Measurements from ENCODE around the gene PRKD1.

The PRKD1 gene

GRCh38 chr14:29687071-29687765, 240.4 kb downstream of the PRKD1 start:
- no peak for DNase-seq
- no peaks in the 10 kb centered on the region for H3K4me1 Mint-ChIP-seq (ENCODE audit: low read depth)
- no peaks in the 10 kb centered on the region for H3K36me3 Mint-ChIP-seq (ENCODE audit: low read depth)
- H3K9me3 Mint-ChIP-seq, result peaks cover 13% of the 10 kb centered on the region
- H3K27me3 Mint-ChIP-seq, result no peaks in the 10 kb centered on the region
- H3K4me3 Mint-ChIP-seq, result no peak overlapping the region
- H3K27ac Mint-ChIP-seq, result no peak overlapping the region

- Mint-ChIP-seq H3K27ac (no peak overlapping the region), H3K4me3 (no peak overlapping the region), H3K4me1 (ENCODE audit: low read depth) (no peaks in the 10 kb centered on the region), H3K36me3 (ENCODE audit: low read depth) (no peaks in the 10 kb centered on the region), H3K27me3 (no peaks in the 10 kb centered on the region), H3K9me3 (peaks cover 7% of the 10 kb centered on the region)
- no peak for DNase-seq
Measured at GRCh38 chr14:29684926-29685325, 242.7 kb downstream of the PRKD1 start.

- Mint-ChIP-seq H3K36me3 (ENCODE audit: low read depth) (no peaks in the 10 kb centered on the region), H3K4me1 (ENCODE audit: low read depth) (no peaks in the 10 kb centered on the region), H3K4me3 (no peak overlapping the region), H3K27ac (no peak overlapping the region), H3K9me3 (peaks cover 7% of the 10 kb centered on the region), H3K27me3 (no peaks in the 10 kb centered on the region)
- DNase-seq, result no peak
Measured at GRCh38 chr14:29682789-29683188, 244.9 kb downstream of the PRKD1 start.

GRCh38 chr14:29681316-29681715, 246.3 kb downstream of the PRKD1 start:
- no peak overlapping the region for H3K4me3 Mint-ChIP-seq
- H3K4me1 Mint-ChIP-seq (ENCODE audit: low read depth), result no peaks in the 10 kb centered on the region
- H3K27me3 Mint-ChIP-seq, result no peaks in the 10 kb centered on the region
- H3K9me3 Mint-ChIP-seq, result peaks cover 7% of the 10 kb centered on the region
- no peak for DNase-seq
- no peak overlapping the region for H3K27ac Mint-ChIP-seq
- H3K36me3 Mint-ChIP-seq (ENCODE audit: low read depth), result no peaks in the 10 kb centered on the region

- H3K27ac Mint-ChIP-seq, result no peak overlapping the region
- no peaks in the 10 kb centered on the region for H3K36me3 Mint-ChIP-seq (ENCODE audit: low read depth)
- no peaks in the 10 kb centered on the region for H3K4me1 Mint-ChIP-seq (ENCODE audit: low read depth)
- H3K9me3 Mint-ChIP-seq, result peaks cover 6% of the 10 kb centered on the region
- H3K4me3 Mint-ChIP-seq, result no peak overlapping the region
- H3K27me3 Mint-ChIP-seq, result no peaks in the 10 kb centered on the region
- DNase-seq, result no peak
Measured at GRCh38 chr14:29674566-29675285, 252.9 kb downstream of the PRKD1 start.

- H3K27ac Mint-ChIP-seq, result no peak overlapping the region
- H3K4me3 Mint-ChIP-seq, result no peak overlapping the region
- H3K9me3 Mint-ChIP-seq, result peaks cover 6% of the 10 kb centered on the region
- H3K27me3 Mint-ChIP-seq, result no peaks in the 10 kb centered on the region
- no peaks in the 10 kb centered on the region for H3K4me1 Mint-ChIP-seq (ENCODE audit: low read depth)
- DNase-seq, result no peak
- no peaks in the 10 kb centered on the region for H3K36me3 Mint-ChIP-seq (ENCODE audit: low read depth)
Measured at GRCh38 chr14:29672831-29673230, 254.8 kb downstream of the PRKD1 start.

- no peak for DNase-seq
- peaks cover 14% of the 10 kb centered on the region for H3K9me3 Mint-ChIP-seq
- H3K36me3 Mint-ChIP-seq (ENCODE audit: low read depth), result no peaks in the 10 kb centered on the region
- H3K4me3 Mint-ChIP-seq, result no peak overlapping the region
- H3K4me1 Mint-ChIP-seq (ENCODE audit: low read depth), result no peaks in the 10 kb centered on the region
- no peaks in the 10 kb centered on the region for H3K27me3 Mint-ChIP-seq
- H3K27ac Mint-ChIP-seq, result no peak overlapping the region
Measured at GRCh38 chr14:29671034-29671433, 256.6 kb downstream of the PRKD1 start.

GRCh38 chr14:29668201-29668600, 259.4 kb downstream of the PRKD1 start:
- Mint-ChIP-seq H3K36me3 (ENCODE audit: low read depth) (no peaks in the 10 kb centered on the region), H3K27me3 (no peaks in the 10 kb centered on the region), H3K27ac (no peak overlapping the region)

GRCh38 chr14:29664515-29664914, 263.1 kb downstream of the PRKD1 start:
- Mint-ChIP-seq H3K4me1 (ENCODE audit: low read depth) (no peaks in the 10 kb centered on the region), H3K27ac (no peak overlapping the region), H3K4me3 (no peak overlapping the region), H3K27me3 (no peaks in the 10 kb centered on the region), H3K9me3 (peaks cover 21% of the 10 kb centered on the region), H3K36me3 (ENCODE audit: low read depth) (no peaks in the 10 kb centered on the region)
- DNase-seq, result no peak

More at GRCh38 chr14:29668201-29668600, 259.4 kb downstream of the PRKD1 start:
- H3K9me3 Mint-ChIP-seq, result peaks cover 23% of the 10 kb centered on the region
- no peaks in the 10 kb centered on the region for H3K4me1 Mint-ChIP-seq (ENCODE audit: low read depth)
- no peak for DNase-seq
- H3K4me3 Mint-ChIP-seq, result no peak overlapping the region

- no peak overlapping the region for H3K27ac Mint-ChIP-seq
- no peaks in the 10 kb centered on the region for H3K27me3 Mint-ChIP-seq
- H3K4me1 Mint-ChIP-seq (ENCODE audit: low read depth), result no peaks in the 10 kb centered on the region
- no peak overlapping the region for H3K4me3 Mint-ChIP-seq
- peaks cover 17% of the 10 kb centered on the region for H3K9me3 Mint-ChIP-seq
- DNase-seq, result no peak
- H3K36me3 Mint-ChIP-seq (ENCODE audit: low read depth), result no peaks in the 10 kb centered on the region
Measured at GRCh38 chr14:29663281-29663801, 264.3 kb downstream of the PRKD1 start.

- no peak for DNase-seq
- H3K36me3 Mint-ChIP-seq (ENCODE audit: low read depth), result no peaks in the 10 kb centered on the region
- no peak overlapping the region for H3K27ac Mint-ChIP-seq
- no peak overlapping the region for H3K4me3 Mint-ChIP-seq
- H3K27me3 Mint-ChIP-seq, result no peaks in the 10 kb centered on the region
- H3K4me1 Mint-ChIP-seq (ENCODE audit: low read depth), result no peaks in the 10 kb centered on the region
- peaks cover 16% of the 10 kb centered on the region for H3K9me3 Mint-ChIP-seq
Measured at GRCh38 chr14:29654901-29655550, 272.6 kb downstream of the PRKD1 start.

GRCh38 chr14:29653303-29653702, 274.3 kb downstream of the PRKD1 start:
- Mint-ChIP-seq H3K4me1 (ENCODE audit: low read depth) (no peaks in the 10 kb centered on the region), H3K27me3 (no peaks in the 10 kb centered on the region), H3K27ac (no peak overlapping the region), H3K9me3 (peaks cover 23% of the 10 kb centered on the region), H3K36me3 (ENCODE audit: low read depth) (no peaks in the 10 kb centered on the region), H3K4me3 (no peak overlapping the region)
- no peak for DNase-seq

GRCh38 chr14:29652571-29652970, 275.1 kb downstream of the PRKD1 start:
- Mint-ChIP-seq H3K36me3 (ENCODE audit: low read depth) (no peaks in the 10 kb centered on the region), H3K9me3 (peaks cover 24% of the 10 kb centered on the region), H3K27ac (no peak overlapping the region), H3K4me3 (no peak overlapping the region), H3K4me1 (ENCODE audit: low read depth) (no peaks in the 10 kb centered on the region), H3K27me3 (no peaks in the 10 kb centered on the region)
- no peak for DNase-seq

- no peaks in the 10 kb centered on the region for H3K27me3 Mint-ChIP-seq
- H3K27ac Mint-ChIP-seq, result no peak overlapping the region
- no peaks in the 10 kb centered on the region for H3K36me3 Mint-ChIP-seq (ENCODE audit: low read depth)
- no peak overlapping the region for H3K4me3 Mint-ChIP-seq
- peaks cover 28% of the 10 kb centered on the region for H3K9me3 Mint-ChIP-seq
- no peak for DNase-seq
- no peaks in the 10 kb centered on the region for H3K4me1 Mint-ChIP-seq (ENCODE audit: low read depth)
Measured at GRCh38 chr14:29650554-29651269, 276.9 kb downstream of the PRKD1 start.

All from activated T-cell treated with anti-CD3 and anti-CD28 coated beads, Interleukin-2, amount 50 U/mL, for 24 hours (primary cell).